Measurements from ENCODE around the gene PLXNA2. TPM values are rescaled to one million over a fixed set of nuclear protein-coding genes. Genes with fewer than 3 reads are reported as not detected.

Gene PLXNA2
- total and polyA plus RNA-seq, 2 of the 8 experiments (the other 6 are each of a cell fraction or from before 2014, with no cell fraction given), result 0.33 to 1.5 TPM

GRCh38 chr1:208161656-208162375 lies 82.4 kb downstream of the PLXNA2 start:
- Histone ChIP-seq H3K79me1 (ENCODE audit: low read depth, low read length) (no peaks in the 10 kb centered on the region; the same call in 1 of the 2 replicates), H3K4me1 (replicated peaks in 1 of 4; ENCODE audit: control insufficient read depth in 3 of 4, insufficient read depth in 4 of 4, low read length in 3 of 4) (peaks cover 4 to 21% (median 19%) of the 10 kb centered on the region in 4 experiments)
- TF ChIP-seq SP2 (IDR thresholded peaks at IDR 0.05; ENCODE audit: low read length) (no peak), RNF2 (IDR thresholded peaks at IDR 0.05; ENCODE audit: borderline replicate concordance, low read depth, low read length, missing control alignments, poor library complexity, severe bottlenecking) (no peak), RBBP5 (IDR thresholded peaks at IDR 0.05; ENCODE audit: borderline replicate concordance, low read depth, low read length) (no peak), KDM5A (IDR thresholded peaks at IDR 0.05; ENCODE audit: low read length) (no peak), BACH1 (IDR thresholded peaks at IDR 0.05; ENCODE audit: low read length) (no peak), CEBPB (IDR thresholded peaks at IDR 0.05; ENCODE audit: low read depth, low read length) (no peak), SIX5 (IDR thresholded peaks at IDR 0.05; ENCODE audit: low read depth, low read length) (no peak), CHD1 (IDR thresholded peaks at IDR 0.05; ENCODE audit: low read depth, low read length) (no peak), TCF12 (IDR thresholded peaks at IDR 0.05; ENCODE audit: low read depth, low read length) (no peak), JUN (IDR thresholded peaks at IDR 0.05; ENCODE audit: low read depth, low read length) (no peak)
- TF ChIP-seq, protein P1, sequence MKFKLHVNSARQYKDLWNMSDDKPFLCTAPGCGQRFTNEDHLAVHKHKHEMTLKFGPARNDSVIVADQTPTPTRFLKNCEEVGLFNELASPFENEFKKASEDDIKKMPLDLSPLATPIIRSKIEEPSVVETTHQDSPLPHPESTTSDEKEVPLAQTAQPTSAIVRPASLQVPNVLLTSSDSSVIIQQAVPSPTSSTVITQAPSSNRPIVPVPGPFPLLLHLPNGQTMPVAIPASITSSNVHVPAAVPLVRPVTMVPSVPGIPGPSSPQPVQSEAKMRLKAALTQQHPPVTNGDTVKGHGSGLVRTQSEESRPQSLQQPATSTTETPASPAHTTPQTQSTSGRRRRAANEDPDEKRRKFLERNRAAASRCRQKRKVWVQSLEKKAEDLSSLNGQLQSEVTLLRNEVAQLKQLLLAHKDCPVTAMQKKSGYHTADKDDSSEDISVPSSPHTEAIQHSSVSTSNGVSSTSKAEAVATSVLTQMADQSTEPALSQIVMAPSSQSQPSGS (IDR thresholded peaks at IDR 0.05; ENCODE audit: low read length), result no peak

More at GRCh38 chr1:208161656-208162375, 82.4 kb downstream of the PLXNA2 start:
- Histone ChIP-seq H2BK15ac (ENCODE audit: low read length) (peak overlapping the region; percentile 89), H3K56ac (replicated peaks; ENCODE audit: insufficient read length, low read depth, low read length) (no peak overlapping the region), H2BK12ac (ENCODE audit: low read depth, low read length) (peak overlapping the region; percentile 33; the same call in 1 of the 2 replicates), H3K4me2 (ENCODE audit: insufficient read depth in 1 of 2, low read depth in 2 of 2, low read length in 2 of 2) (peak overlapping the region in 1 of 2 experiments; percentile 23; a peak in 2 of 4 replicates), H4K5ac (ENCODE audit: insufficient read length, low read depth, low read length) (no peak overlapping the region), H3K36me3 (ENCODE audit: control insufficient read depth in 2 of 4, insufficient read depth in 4 of 4, low read length in 3 of 4) (no peaks in the 10 kb centered on the region), H3K23me2 (ENCODE audit: low read depth, low read length) (no peaks in the 10 kb centered on the region), H2BK120ac (replicated peaks; ENCODE audit: low read depth, low read length) (no peak overlapping the region), H3K27ac (ENCODE audit: low read depth, low read length) (no peak overlapping the region), H3K23ac (ENCODE audit: insufficient read length) (no peak overlapping the region), H3K4ac (replicated peaks; ENCODE audit: insufficient read length, low read depth, low read length) (peak overlapping the region; percentile 12), H2AFZ (ENCODE audit: low read length) (no peak overlapping the region), H2BK20ac (ENCODE audit: low read length) (no peak overlapping the region), H3K9ac (replicated peaks in 1 of 4; ENCODE audit: extremely low read depth in 1 of 4, low read depth in 3 of 4, low read length in 3 of 4) (peak overlapping the region in 1 of 4 experiments; percentile 34; a peak in 1 of 7 replicates), H3K18ac (ENCODE audit: extremely low read depth, low read length) (no peak overlapping the region), H2BK5ac (ENCODE audit: low read depth, low read length) (no peak overlapping the region), H4K20me1 (replicated peaks in 1 of 2; ENCODE audit: control insufficient read depth in 1 of 2, insufficient read depth in 2 of 2, low read length in 2 of 2) (no peaks in the 10 kb centered on the region), H3K9me3 (ENCODE audit: insufficient read depth in 2 of 2, low read depth in 1 of 2, low read length in 1 of 2) (no peaks in the 10 kb centered on the region), H3K27me3 (replicated peaks in 1 of 4; ENCODE audit: control insufficient read depth in 3 of 4, extremely low read depth in 1 of 4, insufficient read depth in 3 of 4, low read length in 3 of 4) (0 out of 7 replicates have a peak, but pooled peaks cover 0 to 4% (median 0%) of the 10 kb centered on the region in 4 experiments), H3K79me2 (ENCODE audit: control insufficient read depth in 1 of 2, insufficient read depth in 2 of 2, low read length in 2 of 2) (no peaks in the 10 kb centered on the region), H2AK5ac (ENCODE audit: low read depth, low read length) (no peak overlapping the region), H3K4me3 (ENCODE audit: extremely low read depth in 1 of 4, insufficient read depth in 2 of 4, low read depth in 3 of 4, low read length in 4 of 4) (no peak overlapping the region), H4K8ac (ENCODE audit: extremely low read depth, insufficient read depth, low read length) (no peak overlapping the region), H4K91ac (replicated peaks; ENCODE audit: insufficient read length, low read length) (peak overlapping the region; percentile 12), H3K14ac (ENCODE audit: insufficient read length) (no peak overlapping the region)
- 76% methylated on average over 6 of the region's 6 CpGs; no CpG with 5 or more reads in 1 of the 2 experiments for WGBS, 2 experiments (ENCODE audit: extremely low coverage in 1 of 2, insufficient coverage in 1 of 2, insufficient read length in 1 of 2, insufficient replicate concordance in 2 of 2, low coverage in 1 of 2, low lambda C conversion rate in 2 of 2, missing lambda C conversion rate in 1 of 2)
- CTCF ChIA-PET (ENCODE audit: partially characterized antibody), result interaction anchor here (0.8 to 6.4 kb wide), 15 partner anchors 10 to 164 kb away, joined by 3 to 29 read pairs (median 4); partner anchors contain the start of gene PLXNA2
- no peak for FAIRE-seq
- POLR2A ChIA-PET (ENCODE audit: partially characterized antibody), result interaction anchor here (0.8 to 1.0 kb wide), 2 partner anchors 13 to 14 kb away, joined by 3 read pairs; no protein-coding TSS in a partner anchor
- DNase-seq (ENCODE audit: low read depth in 1 of 2, low spot score in 2 of 2), result no peak
